HG03066 (cell line): Measurements from ENCODE around the gene THADA.
"Not testable (repeated sequence)": the region's sequence is repeated elsewhere in the genome, so short reads cannot be mapped to it uniquely, and the experiment has no call there.

Experiments used
- ATAC-seq: cut with Tn5 transposase; IDR thresholded peaks from one replicate; pipeline ENCODE4 v1.9.1; 2021; ENCODE audit warnings: low read depth; ENCODE audit not compliant: unreplicated experiment

THADA gene

DNA sequence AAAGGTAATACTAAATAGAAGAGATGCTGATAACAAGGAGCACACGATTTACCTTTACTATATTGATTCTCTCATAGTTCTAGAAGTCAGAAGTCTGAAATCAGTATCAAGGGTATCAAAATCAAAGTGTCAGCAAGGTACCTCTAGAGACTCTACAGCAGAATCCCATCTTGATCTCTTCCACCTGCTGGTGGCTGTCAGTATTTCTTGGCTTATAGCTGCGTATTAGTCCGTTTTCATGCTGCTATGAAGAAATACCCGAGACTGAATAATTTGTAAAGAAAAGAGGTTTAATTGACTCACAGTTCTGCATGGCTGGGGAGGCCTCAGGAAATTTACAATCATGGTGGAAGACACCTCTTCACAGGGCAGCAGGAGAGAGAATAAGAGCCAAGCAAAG is 149.1 kb downstream of the THADA start:
- not testable (repeated sequence) for ATAC-seq

GRCh38 chr2:43445781-43446180 is 150.1 kb downstream of the THADA start:
- ATAC-seq = no peak

DNA sequence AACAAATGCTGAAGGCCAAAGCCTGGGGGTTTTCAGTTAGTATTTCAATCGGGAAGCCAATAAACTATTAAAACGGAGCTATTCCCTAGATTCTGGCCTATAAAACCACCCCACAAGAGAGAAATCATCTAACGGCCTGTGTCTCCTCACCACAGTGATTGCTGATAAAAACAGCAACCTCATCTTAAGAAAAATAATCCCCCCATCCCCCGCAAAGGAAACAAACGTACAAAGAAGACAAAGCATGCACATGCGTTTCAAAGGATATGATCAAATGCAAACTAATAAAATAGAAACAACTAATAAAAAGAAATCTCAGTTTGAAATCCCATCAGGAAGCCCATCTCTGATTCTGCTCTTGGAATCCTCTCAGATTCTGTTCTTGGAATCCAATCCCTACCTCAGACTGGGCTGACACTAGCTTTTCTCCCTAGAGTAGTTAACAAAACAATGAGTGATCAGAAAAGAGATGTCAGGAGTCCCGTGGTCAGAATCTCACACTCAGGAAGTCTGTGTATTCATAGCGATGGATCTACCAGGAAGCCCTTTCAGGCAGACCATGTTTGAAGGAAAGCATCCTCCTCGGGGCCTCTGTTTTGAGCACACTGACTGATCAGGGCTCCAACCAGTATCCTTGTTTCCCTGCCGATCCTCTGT is 150.7 kb downstream of the THADA start:
- ATAC-seq = no peak

GRCh38 chr2:43443282-43443681 is 152.6 kb downstream of the THADA start:
- ATAC-seq = no peak

- no peak for ATAC-seq
These were observed 154.6 kb downstream of the THADA start for GRCh38 chr2:43441195-43441594.

DNA sequence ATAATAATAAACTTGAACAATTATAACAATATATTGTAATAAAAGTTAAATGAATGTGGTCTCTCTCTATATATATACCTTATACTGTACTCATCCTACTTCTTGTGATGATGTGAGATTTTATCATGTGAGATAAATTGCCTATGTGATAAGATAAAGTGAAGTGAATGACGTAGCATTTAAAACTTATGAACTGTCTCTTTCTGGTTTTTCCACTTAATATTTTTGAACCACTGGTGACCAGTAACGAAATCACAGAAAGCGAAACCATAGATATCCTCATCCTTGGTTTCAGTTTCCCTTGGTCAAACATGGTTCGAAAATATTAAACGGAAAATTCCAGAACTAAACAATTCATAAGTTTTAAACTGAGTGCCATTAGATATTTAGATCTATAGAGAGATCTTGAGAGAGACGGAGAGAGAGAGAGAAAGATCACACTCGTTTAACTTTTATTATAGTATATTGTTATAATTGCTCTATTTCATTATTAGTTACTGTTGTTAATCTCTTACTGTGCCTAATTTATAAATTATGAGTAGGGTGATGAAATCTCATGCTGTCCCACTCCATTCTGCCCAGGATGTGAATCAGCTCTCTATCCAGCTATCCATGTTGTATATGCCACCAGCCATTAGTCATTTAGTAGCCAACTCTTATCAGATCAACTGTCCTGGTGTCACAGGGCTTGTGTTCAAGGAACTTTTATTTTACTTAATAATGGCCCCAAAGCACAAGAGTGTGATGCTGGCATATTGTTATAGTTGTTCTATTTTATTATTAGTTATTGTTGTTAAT is 156.8 kb downstream of the THADA start:
- no peak for ATAC-seq

GRCh38 chr2:43438342-43438741 is 157.5 kb downstream of the THADA start:
- no peak for ATAC-seq

GRCh38 chr2:43437363-43437762 is 158.5 kb downstream of the THADA start:
- ATAC-seq = no peak

DNA sequence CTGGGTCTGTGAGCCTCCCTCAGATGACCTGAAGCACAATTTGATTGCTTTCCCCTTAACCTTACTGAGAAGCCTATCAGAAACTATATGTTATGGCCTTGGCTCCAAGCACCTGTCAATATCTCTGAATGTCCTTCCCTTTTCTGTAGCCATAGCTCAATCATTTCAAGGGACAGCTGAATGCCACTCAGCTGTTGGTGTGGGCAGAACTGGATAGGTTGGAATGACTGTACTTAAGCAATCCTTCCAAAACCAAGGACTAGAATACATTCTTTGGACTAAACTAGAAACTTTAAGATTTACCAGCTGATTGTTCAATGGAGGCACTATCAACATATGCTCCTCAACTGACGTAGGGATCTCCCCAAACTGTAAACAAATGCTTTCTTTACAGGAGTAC is 159.4 kb downstream of the THADA start:
- ATAC-seq = no peak

- no peak for ATAC-seq
These were observed 160.1 kb downstream of the THADA start for GRCh38 chr2:43435746-43436145.

GRCh38 chr2:43430489-43430888 is 165.3 kb downstream of the THADA start:
- no peak for ATAC-seq

DNA sequence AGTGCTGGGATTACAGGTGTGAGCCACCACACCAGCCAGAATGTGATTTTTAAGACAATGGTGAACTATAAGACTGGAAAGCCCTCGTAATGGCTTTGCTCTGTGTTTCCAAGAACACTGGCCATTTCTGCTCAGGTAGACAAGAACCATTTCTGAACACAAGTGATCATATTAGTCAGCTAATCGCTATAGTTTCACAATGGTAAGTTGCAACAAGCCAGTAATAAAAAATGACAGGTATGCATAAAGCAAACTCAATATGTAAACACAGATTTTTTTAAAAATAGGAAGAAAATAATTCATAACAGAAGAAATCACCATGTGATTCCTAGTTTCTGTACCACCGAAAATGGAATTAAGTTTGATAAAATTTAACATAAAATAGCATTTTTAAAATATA is 166.5 kb downstream of the THADA start:
- ATAC-seq = no peak

- no peak for ATAC-seq
These were observed 168.8 kb downstream of the THADA start for GRCh38 chr2:43427032-43427424.

DNA sequence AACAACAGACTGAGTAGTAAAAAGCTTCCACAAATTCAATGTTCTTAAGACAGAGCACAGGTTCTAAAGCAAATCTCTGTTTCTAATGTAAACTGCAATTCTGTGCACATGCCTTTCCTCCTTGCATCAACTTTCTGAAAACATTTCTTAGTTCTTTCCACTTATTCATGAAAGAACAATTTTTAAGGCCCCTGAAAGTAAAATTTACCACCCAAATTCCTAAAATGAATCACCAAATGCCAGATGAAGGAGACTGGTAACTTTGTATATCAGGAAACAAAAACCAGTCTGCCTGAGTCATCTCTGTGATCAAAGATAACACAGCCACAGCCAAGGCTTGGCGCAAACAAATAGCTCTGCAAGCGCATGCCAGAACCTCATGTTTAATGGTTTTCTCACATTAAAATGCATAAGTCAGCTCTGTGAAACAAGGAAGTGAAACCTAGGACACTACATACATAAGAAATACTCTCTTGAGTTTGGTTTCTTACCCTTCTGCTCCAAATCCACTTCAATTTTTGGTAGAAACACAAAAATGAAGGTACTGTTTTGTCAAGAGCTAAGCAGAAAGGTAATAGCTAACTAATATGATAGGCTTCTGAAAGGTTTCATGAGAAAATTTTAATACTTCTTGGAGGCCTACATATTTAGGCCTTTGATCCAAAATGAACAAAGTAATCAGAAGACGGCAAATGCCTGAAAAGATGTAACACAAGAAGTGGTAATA is 169.4 kb downstream of the THADA start:
- peak; percentile 86 for ATAC-seq

- no peak for ATAC-seq
These were observed 170.2 kb downstream of the THADA start for GRCh38 chr2:43425659-43426058.

DNA sequence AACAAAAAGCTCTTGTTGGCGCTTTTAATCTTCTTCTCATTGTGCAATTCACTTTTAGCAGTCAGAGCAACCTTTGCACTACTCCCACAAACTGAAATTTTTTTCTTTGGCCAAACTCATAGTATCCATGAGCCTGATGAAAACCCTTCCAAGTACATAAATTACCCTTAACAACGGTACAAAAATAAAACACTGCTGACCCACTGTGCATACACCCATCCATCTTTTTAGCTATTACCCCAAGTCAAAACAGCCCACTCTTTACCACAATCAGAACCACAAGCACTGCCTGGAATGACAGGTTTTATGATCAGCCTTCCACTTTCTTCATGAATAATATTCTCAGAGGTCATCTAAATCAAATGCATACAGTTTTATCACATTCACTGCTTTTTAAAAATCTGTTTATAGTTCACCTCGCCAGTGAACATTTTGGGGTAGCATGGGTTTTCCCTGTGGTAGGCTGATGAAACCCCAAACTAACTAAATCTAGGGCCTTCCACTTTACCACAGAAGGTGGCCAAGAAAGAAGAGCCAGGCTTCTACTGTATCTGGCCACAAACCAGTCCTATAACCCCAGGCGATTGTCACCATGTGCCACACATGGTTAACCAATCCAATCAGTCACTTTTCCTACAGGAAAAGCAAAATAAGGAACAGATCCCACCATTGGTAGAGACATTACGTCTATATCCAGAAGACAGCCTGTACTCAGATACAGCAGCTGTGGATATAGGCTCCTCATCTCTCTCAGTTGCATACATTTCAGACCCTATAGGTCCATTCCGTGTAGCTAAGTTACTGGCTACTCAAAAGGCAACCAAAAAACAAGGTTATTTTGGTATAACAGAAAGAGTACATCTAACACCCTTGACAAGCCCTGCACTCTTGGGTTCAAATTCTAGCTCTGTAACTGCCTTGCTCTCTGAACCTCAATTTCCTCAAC is 171.3 kb downstream of the THADA start:
- no peak for ATAC-seq

GRCh38 chr2:43423941-43424261 is 171.9 kb downstream of the THADA start:
- ATAC-seq = no peak

- ATAC-seq = no peak
These were observed 174.6 kb downstream of the THADA start for GRCh38 chr2:43421194-43421593.

- ATAC-seq = no peak
These were observed 175.4 kb downstream of the THADA start for GRCh38 chr2:43420389-43420801.

DNA sequence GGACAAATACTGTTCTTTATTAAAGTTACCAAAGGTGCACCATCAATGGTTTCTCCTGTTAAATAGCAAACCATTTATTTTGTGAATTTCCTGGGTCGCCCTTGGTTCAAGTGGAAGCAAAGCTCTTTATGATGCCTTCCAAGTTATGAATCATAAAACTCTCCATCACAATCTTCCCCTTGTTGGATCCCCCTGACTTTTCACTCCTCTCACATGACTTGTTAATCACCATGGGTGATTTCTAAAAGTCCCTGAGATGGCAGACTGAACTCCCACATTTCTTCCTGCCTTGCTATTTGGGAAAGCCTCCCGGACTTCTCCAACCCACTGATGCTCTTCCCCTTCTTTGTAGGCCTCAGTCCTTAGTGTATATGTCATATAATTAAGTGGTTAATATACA is 176.0 kb downstream of the THADA start:
- no peak for ATAC-seq

DNA sequence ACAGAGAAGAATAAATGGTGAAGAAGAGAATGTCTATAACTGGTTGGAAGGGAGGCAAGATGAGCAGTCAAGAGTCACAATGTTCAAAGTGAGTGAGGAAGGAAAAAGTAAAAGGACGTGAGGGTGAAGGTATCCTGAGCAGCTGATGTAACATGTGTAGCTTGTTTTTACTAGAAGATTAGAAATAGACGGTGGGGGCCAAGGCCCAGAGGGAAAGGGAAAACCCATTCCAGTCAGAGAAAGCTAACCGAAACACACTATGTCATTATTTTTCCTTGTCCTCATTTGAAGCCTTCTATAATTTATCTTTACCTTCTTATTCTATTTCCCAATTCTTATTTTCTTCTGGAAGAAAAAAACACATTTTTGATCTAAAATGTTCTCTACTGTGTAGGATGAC is 176.6 kb downstream of the THADA start:
- ATAC-seq = no peak
